ENCODE data around the gene MYO9A. TPM values are rescaled to one million over a fixed set of nuclear protein-coding genes. Genes with fewer than 3 reads are reported as not detected.

MYO9A gene
- total and polyA plus RNA-seq, 2 donors (not counting 1 experiment from before 2014, with no cell fraction given): 6.2 to 66.1 TPM

GRCh38 chr15:72033285-72033684 lies 84.7 kb downstream of the MYO9A start:
- peaks cover 0 to 11% (median 3%) of the 10 kb centered on the region in 3 donors for H3K9me3 ChIP-seq (ENCODE audit: control extremely low read depth in 1 of 3, control insufficient read depth in 2 of 3, insufficient read depth in 1 of 3, low read length in 2 of 3)
- 100% methylated on average over 1 of the region's 3 CpGs for WGBS (ENCODE audit: insufficient coverage)
- POLR2A ChIA-PET: no interaction called here
- no peak overlapping the region for H3K27ac Mint-ChIP-seq
- no peaks in the 10 kb centered on the region for H4K20me1 ChIP-seq (ENCODE audit: control insufficient read depth, insufficient read depth, low read length, poor library complexity, severe bottlenecking)
- H3K27me3 Mint-ChIP-seq: no peaks in the 10 kb centered on the region
- H3K9ac ChIP-seq (ENCODE audit: low read length): no peak overlapping the region
- peaks cover 11% of the 10 kb centered on the region for H3K79me2 ChIP-seq (ENCODE audit: control insufficient read depth, insufficient read depth, low read length)
- TF ChIP-seq EZH2 (IDR thresholded peaks at IDR 0.05; ENCODE audit: borderline replicate concordance, insufficient read depth, low read depth, low read length, poor library complexity, severe bottlenecking): no peak
- no peak for TF ChIP-seq CTCF (IDR thresholded peaks at IDR 0.05)
- no peak overlapping the region for H2AFZ ChIP-seq (ENCODE audit: insufficient read depth, low read depth, low read length, poor library complexity, severe bottlenecking)
- no peak overlapping the region for H3K4me3 ChIP-seq (ENCODE audit: control extremely low read depth in 1 of 5, extremely low read depth in 1 of 5, insufficient read depth in 1 of 5, low read depth in 2 of 5, low read length in 4 of 5)
- intact Hi-C loops (cut with micrococcal nuclease): no loop called here
- H3K27ac ChIP-seq (ENCODE audit: low read length in 2 of 2): no peak overlapping the region
- no peak overlapping the region for H3K4me3 Mint-ChIP-seq
- peaks cover 4 to 5% of the 10 kb centered on the region in 2 experiments for H3K36me3 ChIP-seq (replicated peaks in 1 of 2; ENCODE audit: control extremely low read depth in 1 of 2, control insufficient read depth in 1 of 2, extremely low read depth in 1 of 2, insufficient read depth in 2 of 2, low read length in 1 of 2)
- CTCF ChIA-PET: interaction anchor here (0.9 kb wide), 1 partner anchor 44 kb away, joined by 3 read pairs; no protein-coding TSS in a partner anchor
- no peak for ATAC-seq (ENCODE audit: low read depth)
- H3K9me3 Mint-ChIP-seq (ENCODE audit: insufficient read depth): no peaks in the 10 kb centered on the region
- no peak for DNase-seq
- no peaks in the 10 kb centered on the region for H3K4me1 Mint-ChIP-seq
- H3K4me2 ChIP-seq (replicated peaks; ENCODE audit: low read depth, low read length, poor library complexity, severe bottlenecking): no peak overlapping the region
- no peaks in the 10 kb centered on the region for H3K4me1 ChIP-seq (ENCODE audit: control insufficient read depth in 2 of 2, insufficient read depth in 2 of 2, low read length in 2 of 2)
- no peaks in the 10 kb centered on the region for H3K27me3 ChIP-seq (replicated peaks in 1 of 4; ENCODE audit: control extremely low read depth in 1 of 4, control insufficient read depth in 3 of 4, insufficient read depth in 4 of 4, low read length in 3 of 4)

GRCh38 chr15:72021604-72022003 lies 96.3 kb downstream of the MYO9A start:
- H3K9me3 Mint-ChIP-seq (ENCODE audit: insufficient read depth): peaks cover 2% of the 10 kb centered on the region
- Histone ChIP-seq H3K9me3 (ENCODE audit: control extremely low read depth in 1 of 3, control insufficient read depth in 2 of 3, insufficient read depth in 1 of 3, low read length in 2 of 3) (peaks cover 0 to 3% (median 0%) of the 10 kb centered on the region in 3 donors), H4K20me1 (ENCODE audit: control insufficient read depth, insufficient read depth, low read length, poor library complexity, severe bottlenecking) (no peaks in the 10 kb centered on the region), H3K36me3 (replicated peaks in 1 of 2; ENCODE audit: control extremely low read depth in 1 of 2, control insufficient read depth in 1 of 2, extremely low read depth in 1 of 2, insufficient read depth in 2 of 2, low read length in 1 of 2) (peaks cover 6% of the 10 kb centered on the region in 2 experiments), H2AFZ (ENCODE audit: insufficient read depth, low read depth, low read length, poor library complexity, severe bottlenecking) (no peak overlapping the region), H3K4me2 (replicated peaks; ENCODE audit: low read depth, low read length, poor library complexity, severe bottlenecking) (no peak overlapping the region), H3K27me3 (replicated peaks in 1 of 4; ENCODE audit: control extremely low read depth in 1 of 4, control insufficient read depth in 3 of 4, insufficient read depth in 4 of 4, low read length in 3 of 4) (no peaks in the 10 kb centered on the region), H3K79me2 (ENCODE audit: control insufficient read depth, insufficient read depth, low read length) (no peaks in the 10 kb centered on the region), H3K4me1 (ENCODE audit: control insufficient read depth in 2 of 2, insufficient read depth in 2 of 2, low read length in 2 of 2) (no peaks in the 10 kb centered on the region), H3K27ac (ENCODE audit: low read length in 2 of 2) (no peak overlapping the region), H3K4me3 (ENCODE audit: control extremely low read depth in 1 of 5, extremely low read depth in 1 of 5, insufficient read depth in 1 of 5, low read depth in 2 of 5, low read length in 4 of 5) (no peak overlapping the region), H3K9ac (ENCODE audit: low read length) (no peak overlapping the region)
- ATAC-seq (ENCODE audit: low read depth) (no peak), DNase-seq (no peak)
- no peaks in the 10 kb centered on the region for H3K27me3 Mint-ChIP-seq
- peaks cover 4% of the 10 kb centered on the region for H3K4me1 Mint-ChIP-seq
- TF ChIP-seq EZH2 (IDR thresholded peaks at IDR 0.05; ENCODE audit: borderline replicate concordance, insufficient read depth, low read depth, low read length, poor library complexity, severe bottlenecking): no peak
- POLR2A ChIA-PET: interaction anchor here (0.7 kb wide), 1 partner anchor 66 kb away, joined by 3 read pairs; no protein-coding TSS in a partner anchor
- CTCF ChIA-PET: no interaction called here
- 100% methylated on average over 2 of the region's 2 CpGs for WGBS (ENCODE audit: insufficient coverage)
- H3K4me3 Mint-ChIP-seq: no peak overlapping the region
- intact Hi-C loops (cut with micrococcal nuclease): no loop called here
- H3K27ac Mint-ChIP-seq: no peak overlapping the region

Data from B cell (primary cell).